SK-MEL-5 (cell line): ENCODE data around the gene AP1B1. TPM values are rescaled to one million over a fixed set of nuclear protein-coding genes. Genes with fewer than 3 reads are reported as not detected.

Source experiments
- DNase-seq: peaks from one replicate; pipeline ENCODE4 v3.0.0-alpha.2; 2016; ENCODE audit warnings: low read depth, low spot score
- in situ Hi-C: cut with HindIII; loops from 2 replicates; pipeline ENCODE4 v1.10.0; 2016; ENCODE audit warnings: low sequenced_read_pairs, high pct_unique_total_duplicates, low pct_unique_long_range_greater_than_20kb
- total RNA-seq: library from RNA; depleted of rRNA; stranded (reverse); fragments of >200 nt; shearing (Covaris generic); gene quantifications from 2 replicates; pipeline ENCODE4 v1.2.3, GENCODE V29; 2014

Gene AP1B1
- total RNA-seq, 1 experiment from 2014 or later, result 73.3 TPM

DNA sequence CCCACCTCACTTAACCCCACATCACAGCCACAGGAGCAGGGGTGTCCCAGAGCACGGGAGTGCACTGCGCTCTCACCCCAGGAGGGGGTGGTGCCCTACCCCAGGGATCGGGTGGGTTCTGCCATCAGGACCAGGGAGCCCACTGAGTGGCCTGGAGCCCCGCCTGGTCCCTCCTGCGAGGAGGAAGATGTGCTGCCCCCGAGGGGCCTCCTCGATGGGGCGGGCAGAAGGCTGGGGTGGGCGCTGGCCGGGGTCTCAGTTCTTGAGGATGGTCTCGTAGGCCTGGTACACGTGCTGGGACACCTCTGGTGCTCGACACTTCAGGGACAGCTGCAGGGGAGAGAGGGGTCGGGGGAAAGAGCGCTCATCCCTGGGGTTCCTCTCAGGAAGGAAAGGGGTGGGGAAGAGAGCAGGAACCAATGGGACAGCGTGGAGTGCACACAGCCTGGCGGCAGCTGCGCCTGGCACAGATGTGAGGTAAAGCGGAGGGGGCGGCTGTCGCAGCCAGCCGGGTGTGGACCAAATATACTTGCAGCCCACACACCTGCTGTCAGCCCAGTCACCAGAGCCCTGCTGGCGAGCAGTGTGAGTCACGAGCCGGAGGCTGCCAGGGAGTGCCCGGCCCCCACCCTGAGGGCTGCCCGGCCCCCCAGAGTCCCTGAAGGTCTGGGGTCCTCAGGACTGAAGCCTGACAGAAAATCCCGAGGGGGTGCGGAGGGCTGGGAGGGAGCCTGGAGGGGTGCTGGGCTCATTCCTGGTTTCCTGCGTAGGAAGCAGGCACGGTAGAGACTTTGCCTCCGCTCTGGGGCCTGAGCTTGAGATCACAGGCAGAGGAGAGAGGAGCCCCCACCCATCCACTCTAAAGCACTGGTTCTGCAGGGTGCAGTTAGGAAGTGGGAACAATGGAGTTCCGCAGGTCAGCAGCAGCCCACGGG is 59.5 kb downstream of the AP1B1 start:
- no peak for DNase-seq
- in situ Hi-C loops, result no loop called here

- in situ Hi-C loops, result no loop called here
- no peak for DNase-seq
These were observed 60.3 kb downstream of the AP1B1 start for GRCh38 chr22:29328055-29328454.

- DNase-seq, result no peak
- in situ Hi-C loops, result no loop called here
These were observed 61.1 kb downstream of the AP1B1 start for GRCh38 chr22:29327089-29327764.

GRCh38 chr22:29326481-29326880 is 61.9 kb downstream of the AP1B1 start:
- DNase-seq, result no peak
- in situ Hi-C loops, result no loop called here

- in situ Hi-C loops, result no loop called here
- DNase-seq, result no peak
These were observed 62.5 kb downstream of the AP1B1 start for GRCh38 chr22:29325785-29326315.

DNA sequence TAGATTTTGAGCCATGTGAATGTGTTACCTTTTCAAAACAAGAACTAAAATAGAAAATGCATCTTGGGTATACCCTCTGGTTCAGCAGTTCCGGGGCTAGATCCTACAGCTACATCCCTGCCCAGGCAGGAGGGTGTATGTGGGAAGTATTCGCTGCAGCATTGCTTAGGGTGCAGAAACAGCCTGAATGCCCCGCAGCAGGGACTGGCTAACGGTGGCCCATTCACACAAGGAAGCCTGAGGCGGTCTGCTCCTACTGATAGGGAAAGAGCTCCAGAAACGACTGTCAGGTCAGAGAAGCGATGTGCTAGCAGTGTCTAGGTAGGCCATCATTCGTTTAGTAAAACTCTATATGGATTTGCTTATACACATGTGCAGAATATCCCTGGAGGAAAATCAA is 63.0 kb downstream of the AP1B1 start:
- in situ Hi-C loops, result no loop called here
- no peak for DNase-seq

- DNase-seq, result no peak
- in situ Hi-C loops, result no loop called here
These were observed 64.7 kb downstream of the AP1B1 start for GRCh38 chr22:29323641-29324040.

GRCh38 chr22:29320546-29320945 is 67.8 kb downstream of the AP1B1 start:
- peak; percentile 62 for DNase-seq
- in situ Hi-C loops, result no loop called here

DNA sequence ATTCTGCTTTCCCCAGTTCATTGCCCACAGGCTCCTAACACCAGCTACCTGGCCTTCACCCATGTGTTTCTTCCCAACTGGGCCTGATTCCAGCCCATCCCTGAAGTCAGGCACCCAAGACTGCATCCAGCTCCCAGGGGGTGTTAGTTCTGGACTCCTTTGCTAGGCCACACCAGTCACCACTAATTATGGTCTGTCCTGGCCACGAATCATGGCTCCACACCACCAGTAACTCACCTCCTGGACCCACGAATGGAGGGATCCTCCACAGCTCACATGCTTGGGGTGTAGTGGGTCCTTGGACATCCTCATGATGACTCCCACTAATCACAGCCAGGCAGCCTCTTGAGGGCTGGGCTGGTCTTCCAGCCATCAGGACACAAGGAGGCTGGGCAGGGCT is 69.3 kb downstream of the AP1B1 start:
- in situ Hi-C loops, result no loop called here
- no peak for DNase-seq

DNA sequence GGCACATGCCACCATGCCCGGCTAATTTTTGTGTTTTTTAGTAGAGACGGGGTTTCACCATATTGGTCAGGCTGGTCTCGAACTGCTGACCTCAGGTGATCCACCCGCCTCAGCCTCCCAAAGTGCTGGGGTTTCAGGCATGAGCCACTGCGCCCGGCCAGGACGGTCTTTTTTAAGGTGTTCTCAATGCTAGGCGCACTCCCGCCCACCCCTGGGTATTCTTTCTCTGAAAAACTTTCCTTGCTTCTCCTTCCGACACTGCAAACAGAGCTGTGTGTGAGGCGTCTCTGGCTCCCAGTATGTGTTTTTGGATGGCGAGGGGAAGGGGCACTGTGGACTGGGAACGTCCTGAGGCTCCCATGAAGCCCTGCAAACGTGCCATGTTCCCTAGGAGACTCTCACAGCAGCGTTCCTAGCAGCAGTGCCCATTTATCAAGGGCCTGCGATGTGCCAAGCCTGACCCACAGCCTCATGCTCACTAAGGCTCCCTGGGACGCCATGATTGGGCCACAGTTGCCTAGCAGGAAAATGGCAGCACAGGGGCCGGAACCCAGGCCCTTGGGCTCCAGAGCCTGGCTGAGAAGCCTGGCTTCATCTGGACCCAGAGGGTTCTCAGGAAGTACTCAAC is 70.4 kb downstream of the AP1B1 start:
- no peak for DNase-seq
- in situ Hi-C loops, result no loop called here

- no peak for DNase-seq
- in situ Hi-C loops, result no loop called here
These were observed 72.1 kb downstream of the AP1B1 start for GRCh38 chr22:29316141-29316828.

GRCh38 chr22:29315286-29316140 is 72.9 kb downstream of the AP1B1 start, which contains the start of gene RASL10A:
RASL10A (minus strand) TSS chr22:29315697; CDS start chr22:29315246, 451 bp downstream.
- DNase-seq, result no peak
- in situ Hi-C loops, result no loop called here

GRCh38 chr22:29314537-29315285 is 73.7 kb downstream of the AP1B1 start:
- DNase-seq, result no peak
- in situ Hi-C loops, result no loop called here

GRCh38 chr22:29313576-29314466 is 74.5 kb downstream of the AP1B1 start:
- no peak for DNase-seq
- in situ Hi-C loops, result no loop called here

DNA sequence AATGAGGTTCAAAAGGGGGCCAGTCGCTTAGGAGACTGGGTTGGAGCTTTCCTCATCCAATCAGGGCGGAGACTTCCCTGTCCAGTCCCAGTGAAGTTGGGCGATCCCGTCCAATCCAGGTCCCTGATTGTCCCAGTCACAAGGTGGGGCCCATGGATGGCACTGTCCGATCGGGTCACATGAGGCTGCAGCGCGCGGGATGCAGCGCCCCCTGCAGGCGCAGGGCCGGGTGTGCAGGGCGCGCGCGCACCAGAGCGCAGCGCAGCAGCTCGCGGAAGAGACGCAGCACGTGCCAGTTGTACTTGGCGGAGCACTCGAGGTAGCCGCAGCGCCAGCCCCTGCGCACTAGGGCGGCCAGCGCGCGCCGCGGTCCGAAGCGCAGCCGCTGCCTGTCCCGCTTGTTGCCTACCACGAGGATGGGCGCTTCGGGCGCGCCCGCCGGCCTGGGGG is 75.2 kb downstream of the AP1B1 start:
- in situ Hi-C loops, result no loop called here
- DNase-seq, result peak; percentile 40
